ENCODE data around the gene KIF26B.

KIF26B gene

GRCh38 chr1:245477941-245478340 lies 323.2 kb downstream of the KIF26B start:
- no peak for DNase-seq

DNA sequence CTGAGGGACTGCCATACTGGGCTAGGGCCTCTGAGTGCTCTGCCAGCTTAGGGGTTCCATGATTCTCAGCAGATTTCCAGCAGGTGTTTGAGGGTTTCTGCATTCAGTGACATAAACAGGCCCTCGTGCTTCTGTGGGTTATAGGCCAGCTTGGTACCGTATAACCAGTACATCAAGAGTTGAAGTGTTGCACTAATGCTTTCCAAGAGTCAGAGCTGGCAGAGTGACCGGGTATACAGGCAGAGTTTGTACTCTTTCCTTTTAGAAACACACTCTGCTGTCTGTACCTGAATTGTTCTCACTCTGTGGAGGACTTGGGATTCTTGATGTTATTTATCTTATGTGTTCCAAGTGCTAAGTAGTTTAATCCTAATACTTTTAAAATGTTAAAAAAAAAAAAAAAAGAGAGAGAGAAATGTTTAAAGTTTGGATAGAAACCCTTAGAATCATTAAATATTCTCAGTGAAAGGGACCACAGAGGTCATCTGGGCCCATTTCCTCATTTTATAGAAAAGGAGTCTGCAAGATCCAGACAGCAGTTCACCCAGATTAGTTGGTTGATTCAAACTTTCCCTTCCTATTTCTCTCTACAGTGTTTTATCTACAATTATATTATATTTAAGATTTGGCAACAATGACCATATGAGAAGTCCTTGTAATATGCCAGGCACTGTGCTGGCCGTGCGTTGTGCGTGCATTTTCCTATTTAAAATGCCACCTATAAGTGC lies 325.8 kb downstream of the KIF26B start:
- no peak for DNase-seq

DNA sequence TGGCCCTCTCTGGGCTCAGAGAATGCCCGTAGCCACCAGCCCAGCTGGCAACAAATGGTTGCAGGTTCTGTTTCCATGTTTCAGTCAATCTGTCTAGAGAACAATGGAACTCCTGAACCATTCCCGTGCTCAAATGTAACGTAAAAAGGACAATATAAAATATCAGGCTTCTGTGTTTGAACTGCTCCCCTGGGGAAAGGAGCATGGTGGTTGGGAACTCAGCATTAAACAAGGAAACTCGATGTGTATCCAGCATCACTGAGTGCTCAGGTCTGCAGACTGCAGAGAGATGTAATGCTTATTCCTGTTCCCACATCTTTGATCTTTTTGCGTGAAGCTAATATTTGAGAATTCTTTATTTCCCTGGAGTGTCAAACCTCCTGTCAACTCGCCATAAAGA lies 326.5 kb downstream of the KIF26B start:
- DNase-seq: no peak

DNA sequence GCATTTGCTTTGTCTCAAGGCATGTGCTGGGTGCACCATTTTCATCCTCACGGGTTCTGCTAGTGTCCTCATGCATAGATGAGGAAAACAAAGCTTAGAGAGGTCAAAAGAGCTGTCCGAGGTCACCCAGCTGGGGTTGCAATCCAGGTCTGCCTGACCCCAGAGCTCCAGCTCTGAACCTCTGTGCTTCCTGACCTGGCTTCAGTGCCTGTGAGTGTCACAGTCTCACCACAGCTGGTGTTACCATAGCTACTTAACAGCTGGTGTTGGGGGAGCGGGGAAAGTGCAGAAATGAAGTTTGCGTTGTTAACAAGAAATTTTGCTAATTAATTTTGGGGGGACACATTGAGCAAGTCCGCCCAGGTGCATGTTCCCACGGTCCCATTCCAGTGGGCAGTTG lies 328.5 kb downstream of the KIF26B start:
- DNase-seq: no peak

GRCh38 chr1:245484176-245484575 lies 329.4 kb downstream of the KIF26B start:
- no peak for DNase-seq

GRCh38 chr1:245485996-245486395 lies 331.2 kb downstream of the KIF26B start:
- DNase-seq: no peak

DNA sequence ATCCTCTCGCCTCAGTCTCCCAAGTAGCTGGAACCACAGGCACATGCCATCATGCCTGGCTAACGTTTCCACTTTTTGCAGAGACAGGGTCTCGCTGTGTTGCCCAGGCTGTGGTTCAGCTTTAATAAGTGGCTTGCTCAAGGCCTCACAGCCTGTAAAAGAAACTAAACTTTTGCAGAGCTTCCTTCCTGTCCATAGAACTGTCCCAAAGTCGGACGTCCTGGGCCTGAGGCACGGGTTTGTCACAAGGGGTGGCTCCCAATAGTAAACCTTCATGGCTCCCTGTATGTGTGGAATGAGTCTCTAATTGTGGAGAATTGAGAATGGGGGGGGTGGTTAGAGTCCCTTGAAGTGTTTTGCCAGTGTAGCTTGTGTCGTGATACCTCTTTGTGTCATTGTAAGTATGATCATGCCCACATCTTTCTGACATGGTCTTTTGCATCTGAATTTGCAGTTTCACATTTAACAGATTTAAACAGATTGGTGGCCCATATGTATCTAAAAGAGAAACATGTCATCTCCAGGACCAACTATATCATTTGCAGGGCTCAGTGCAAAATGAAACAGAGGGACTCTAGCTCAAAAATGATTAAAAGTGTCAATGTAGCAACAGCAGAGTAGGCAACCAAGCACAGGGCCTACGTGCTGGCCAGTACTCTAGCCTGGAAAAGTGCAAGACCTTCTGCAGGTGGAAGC lies 332.1 kb downstream of the KIF26B start:
- DNase-seq: no peak

DNA sequence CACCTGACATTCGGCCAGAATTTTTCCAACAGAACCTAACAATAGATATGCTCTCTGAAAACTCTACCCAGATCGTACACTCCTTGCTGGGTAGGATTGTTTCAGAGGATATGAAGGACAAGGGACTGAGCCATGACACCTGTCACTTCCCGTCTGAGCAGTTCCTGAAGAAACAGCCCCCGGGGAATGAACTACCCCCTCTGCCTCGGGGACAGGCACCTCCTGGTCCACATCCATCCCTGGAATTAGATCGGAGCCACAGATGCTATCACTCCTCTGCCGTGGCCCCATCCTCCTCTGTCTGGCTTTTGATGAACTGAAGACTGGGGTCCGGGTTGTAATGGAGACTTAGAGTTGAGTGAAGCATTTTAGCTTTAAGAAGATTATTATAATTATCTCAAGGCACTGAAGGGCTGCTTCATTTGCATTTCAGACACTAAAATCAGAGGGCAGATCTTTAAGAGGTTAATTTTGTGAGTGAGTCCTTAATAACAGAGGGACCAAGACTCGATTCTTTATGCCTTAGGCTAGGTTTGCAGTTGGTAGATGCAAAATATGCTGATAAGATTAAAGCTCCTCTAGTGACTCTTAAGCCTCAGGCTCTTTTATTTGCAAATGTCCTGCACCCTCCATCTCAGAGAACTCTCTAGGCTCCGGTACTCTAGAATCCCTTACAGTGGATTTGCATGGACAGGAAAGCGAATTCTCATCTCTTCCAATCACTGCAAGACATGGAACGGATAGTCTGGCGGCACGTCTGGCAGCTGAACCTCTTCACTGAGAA lies 333.8 kb downstream of the KIF26B start:
- DNase-seq: no peak

GRCh38 chr1:245489838-245490237 lies 335.1 kb downstream of the KIF26B start:
- no peak for DNase-seq

DNA sequence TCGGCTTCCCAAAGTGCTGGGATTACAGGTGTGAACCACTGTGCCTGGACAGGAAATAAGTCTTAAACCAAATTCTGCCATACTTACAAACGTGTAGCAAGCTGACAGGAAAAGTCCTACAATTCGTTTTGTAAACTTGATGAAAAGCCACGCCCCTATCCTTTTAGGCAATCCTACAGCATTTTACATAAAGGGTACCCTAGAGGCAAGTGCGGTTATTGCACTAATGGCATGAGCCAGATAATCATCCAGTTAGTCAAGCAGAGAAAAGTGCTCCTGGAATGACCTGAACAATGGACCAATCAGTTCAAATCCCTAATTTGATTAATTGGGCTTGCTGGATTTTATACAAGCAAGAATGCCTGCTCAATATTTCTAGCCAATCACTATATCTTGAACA lies 338.2 kb downstream of the KIF26B start:
- DNase-seq: no peak

GRCh38 chr1:245495681-245496080 lies 340.9 kb downstream of the KIF26B start:
- no peak for DNase-seq

- DNase-seq: no peak
These were observed 345.8 kb downstream of the KIF26B start for GRCh38 chr1:245500546-245500945.

DNA sequence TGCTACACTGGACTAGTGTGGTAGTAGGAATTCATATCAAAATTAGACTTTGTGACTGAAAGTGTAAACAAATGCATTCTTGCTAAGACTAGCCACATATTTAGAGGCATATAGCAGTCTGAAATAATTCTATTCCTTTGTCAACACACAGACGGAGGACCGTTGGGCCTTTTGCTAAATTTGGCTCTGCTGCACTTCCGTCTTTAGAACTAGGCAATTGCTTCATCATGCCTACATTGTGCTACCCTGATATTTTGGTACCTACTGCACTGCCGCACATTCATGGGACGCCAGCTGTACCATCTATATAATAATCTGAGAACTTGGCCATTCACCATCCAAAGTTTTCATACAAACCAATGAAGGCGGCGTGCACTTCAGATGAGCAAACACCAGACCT lies 346.8 kb downstream of the KIF26B start:
- DNase-seq: no peak

GRCh38 chr1:245503548-245503947 lies 348.8 kb downstream of the KIF26B start:
- no peak for DNase-seq

DNA sequence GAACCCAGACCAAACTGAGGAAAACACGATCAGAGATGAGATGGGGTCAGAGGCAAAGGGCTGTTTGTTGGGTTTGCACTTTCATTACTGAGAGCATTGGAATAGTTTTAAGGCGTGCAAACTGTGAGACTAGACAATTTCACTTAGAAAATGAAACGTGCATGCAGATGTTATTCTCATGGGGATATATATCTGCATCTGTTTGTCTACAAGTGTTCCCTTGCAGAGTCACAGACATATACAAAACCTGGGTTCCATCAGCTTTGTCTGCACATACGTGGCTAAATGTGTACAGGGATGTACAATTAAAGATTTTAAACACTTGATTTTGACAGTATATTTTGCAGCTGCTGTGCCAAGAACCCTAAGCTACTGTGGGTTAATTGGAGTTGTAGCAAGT lies 355.4 kb downstream of the KIF26B start:
- no peak for DNase-seq

DNA sequence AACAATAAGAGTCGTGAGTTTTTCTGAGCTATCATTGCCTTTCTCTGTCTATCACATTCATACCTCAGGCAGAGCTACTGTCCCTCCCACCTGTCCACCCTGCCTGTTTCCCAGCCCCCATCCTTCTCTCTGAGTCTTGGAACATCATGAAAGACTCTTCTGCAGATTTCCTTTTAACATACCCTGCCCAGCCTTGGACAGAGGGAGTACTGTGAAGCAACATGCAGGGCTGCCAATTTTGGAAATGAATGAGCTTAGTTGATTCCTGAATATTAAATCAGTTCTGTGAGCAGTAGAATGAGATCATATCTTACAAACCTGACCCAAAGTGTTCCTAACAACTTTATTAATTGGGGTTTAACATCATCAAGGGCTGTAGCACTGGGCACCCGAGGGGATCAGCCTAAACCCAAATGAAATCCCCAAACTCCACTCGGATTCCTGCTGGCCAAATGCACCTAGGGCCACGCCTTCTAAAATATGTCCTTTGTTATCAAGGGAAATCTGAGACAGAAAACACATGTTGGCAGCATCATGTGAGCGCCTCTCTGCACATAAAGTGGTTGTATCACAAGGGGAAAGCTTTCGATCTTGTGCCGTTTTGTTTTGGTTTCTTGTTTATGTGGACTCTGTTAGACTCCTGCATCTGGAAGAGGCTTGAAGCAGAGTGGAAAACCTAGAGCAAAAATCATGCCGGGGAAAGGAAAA lies 357.6 kb downstream of the KIF26B start:
- no peak for DNase-seq

GRCh38 chr1:245512980-245513578 lies 358.3 kb downstream of the KIF26B start:
- no peak for DNase-seq

GRCh38 chr1:245516284-245516759 lies 361.5 kb downstream of the KIF26B start:
- DNase-seq: no peak

DNA sequence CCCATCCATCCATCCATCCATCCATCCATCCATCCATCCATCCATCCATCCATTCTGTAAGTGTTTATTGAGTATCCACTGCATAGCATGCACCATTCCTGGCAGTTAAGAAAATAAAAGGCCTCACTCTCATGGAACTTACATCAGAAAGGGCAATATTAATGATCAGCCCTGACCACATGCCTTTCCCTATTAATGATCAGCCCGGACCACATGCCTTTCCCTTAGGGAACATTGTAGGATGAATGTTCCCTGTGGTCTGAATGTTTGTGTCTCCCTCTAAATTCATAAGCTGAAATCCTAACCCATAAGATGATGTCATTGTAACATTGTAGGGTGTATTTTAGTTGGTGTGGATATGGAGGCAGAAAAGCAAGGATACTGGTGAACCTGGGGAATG lies 365.8 kb downstream of the KIF26B start:
- no peak for DNase-seq

GRCh38 chr1:245526141-245526540 lies 371.4 kb downstream of the KIF26B start:
- no peak for DNase-seq

DNA sequence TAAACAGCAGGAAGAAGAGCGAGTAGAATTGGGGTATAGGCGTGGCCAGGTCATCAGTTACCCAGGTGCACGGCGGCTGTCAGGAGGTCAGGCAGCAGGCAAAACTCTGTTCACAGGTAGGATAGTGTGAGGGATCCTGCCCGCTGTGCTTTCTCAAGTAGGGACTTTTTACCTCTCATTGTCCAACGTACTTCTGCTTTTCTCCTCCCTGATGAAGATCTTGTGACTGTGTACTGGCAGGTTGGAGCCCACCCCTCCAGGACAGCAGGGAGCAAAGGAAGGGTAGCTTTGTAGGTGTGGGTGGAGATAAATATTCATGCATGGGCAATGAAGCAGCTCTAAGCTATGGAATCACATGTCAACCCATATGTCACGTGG lies 373.5 kb downstream of the KIF26B start:
- no peak for DNase-seq

GRCh38 chr1:245530937-245531336 lies 376.2 kb downstream of the KIF26B start:
- no peak for DNase-seq

DNA sequence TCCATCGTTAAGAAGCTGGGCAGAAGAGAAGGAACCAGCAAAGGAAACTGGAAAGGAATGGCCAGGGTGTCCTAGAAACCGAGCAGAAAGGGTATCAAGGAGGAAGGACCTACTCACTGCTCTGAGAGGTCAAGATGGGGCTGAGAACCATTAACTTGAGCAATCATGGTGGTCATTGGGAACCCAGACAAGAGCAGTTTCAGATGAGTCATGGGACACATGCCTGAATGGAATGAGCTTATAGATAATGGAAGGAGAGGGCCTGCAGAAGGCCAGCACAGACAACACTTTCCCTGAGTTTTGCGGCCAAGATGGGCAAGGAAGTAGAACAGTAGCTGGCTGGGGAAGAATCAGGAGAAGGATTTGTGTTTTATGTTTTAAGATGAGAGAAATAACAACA lies 383.2 kb downstream of the KIF26B start:
- no peak for DNase-seq
